GM21381 (cell line): Measurements from ENCODE around the gene GABRB1.

ENCODE experiments used
- ATAC-seq: cut with Tn5 transposase; IDR thresholded peaks from one replicate; pipeline ENCODE4 v1.9.1; 2021; ENCODE audit warnings: mild to moderate bottlenecking, moderate library complexity; ENCODE audit not compliant: unreplicated experiment

The GABRB1 gene

GRCh38 chr4:47463235-47463956 lies 432.0 kb downstream of the GABRB1 start, which contains the start of gene COMMD8:
COMMD8 (minus strand) TSS chr4:47463702; CDS start chr4:47463651, 51 bp downstream.
- ATAC-seq, result peak; percentile 92

GRCh38 chr4:47465004-47465403 lies 433.6 kb downstream of the GABRB1 start:
- no peak for ATAC-seq

GRCh38 chr4:47466056-47466785 lies 434.9 kb downstream of the GABRB1 start:
- ATAC-seq, result no peak

- no peak for ATAC-seq
These were observed 437.5 kb downstream of the GABRB1 start for GRCh38 chr4:47468706-47469365.

- ATAC-seq, result no peak
These were observed 438.6 kb downstream of the GABRB1 start for GRCh38 chr4:47469951-47470350.

- ATAC-seq, result no peak
These were observed 439.7 kb downstream of the GABRB1 start for GRCh38 chr4:47471064-47471463.

GRCh38 chr4:47471591-47471990 lies 440.2 kb downstream of the GABRB1 start:
- ATAC-seq, result no peak

- ATAC-seq, result no peak
These were observed 441.9 kb downstream of the GABRB1 start for GRCh38 chr4:47473141-47473750.

GRCh38 chr4:47474799-47475198 lies 443.4 kb downstream of the GABRB1 start:
- ATAC-seq, result no peak

- no peak for ATAC-seq
These were observed 444.0 kb downstream of the GABRB1 start for GRCh38 chr4:47475411-47475810.
